GM18502 (cell line): ENCODE measurements around the gene KCNK18.

Experiments
- ATAC-seq: cut with Tn5 transposase; IDR thresholded peaks from one replicate; pipeline ENCODE4 v1.9.1; 2021; ENCODE audit warnings: mild to moderate bottlenecking; ENCODE audit not compliant: unreplicated experiment, poor library complexity

KCNK18 gene

GRCh38 chr10:117197189-117197588, at the start of gene KCNK18:
TSS of gene KCNK18 (plus strand) at chr10:117197489. CDS start at chr10:117197489, 0 bp downstream.
- ATAC-seq = no peak

GRCh38 chr10:117148284-117148683, 49.0 kb upstream of the KCNK18 start:
- no peak for ATAC-seq

- ATAC-seq = no peak
These were observed 44.6 kb upstream of the KCNK18 start for GRCh38 chr10:117152668-117153067.

GRCh38 chr10:117158297-117158696, 39.0 kb upstream of the KCNK18 start:
- ATAC-seq = no peak

- ATAC-seq = no peak
These were observed 37.9 kb upstream of the KCNK18 start for GRCh38 chr10:117159390-117159789.

GRCh38 chr10:117160567-117160966, 36.7 kb upstream of the KCNK18 start:
- no peak for ATAC-seq

GRCh38 chr10:117161386-117162033, 35.8 kb upstream of the KCNK18 start:
- ATAC-seq = no peak

- no peak for ATAC-seq
These were observed 34.9 kb upstream of the KCNK18 start for GRCh38 chr10:117162093-117163060.

- no peak for ATAC-seq
These were observed 34.0 kb upstream of the KCNK18 start for GRCh38 chr10:117163061-117163953.

- no peak for ATAC-seq
These were observed 33.2 kb upstream of the KCNK18 start for GRCh38 chr10:117163954-117164548.

- ATAC-seq = no peak
These were observed 32.4 kb upstream of the KCNK18 start for GRCh38 chr10:117164592-117165537.

GRCh38 chr10:117165538-117166417, 31.5 kb upstream of the KCNK18 start:
- no peak for ATAC-seq

- no peak for ATAC-seq
These were observed 30.6 kb upstream of the KCNK18 start for GRCh38 chr10:117166418-117167345.

GRCh38 chr10:117167346-117167788, 29.9 kb upstream of the KCNK18 start:
- no peak for ATAC-seq

- peak; percentile 90 for ATAC-seq
These were observed 29.3 kb upstream of the KCNK18 start for GRCh38 chr10:117167789-117168674.

- no peak for ATAC-seq
These were observed 28.6 kb upstream of the KCNK18 start for GRCh38 chr10:117168729-117169128.
